DMS153 (cell line): Measurements from ENCODE around the gene OR2T2.
"Not testable (repeated sequence)": the region's sequence is repeated elsewhere in the genome, so short reads cannot be mapped to it uniquely, and the experiment has no call there.

ENCODE experiments used
- DNase-seq: peaks from one replicate; lab custom pipeline; 2025; lab: John Stamatoyannopoulos, UW

Gene OR2T2

DNA sequence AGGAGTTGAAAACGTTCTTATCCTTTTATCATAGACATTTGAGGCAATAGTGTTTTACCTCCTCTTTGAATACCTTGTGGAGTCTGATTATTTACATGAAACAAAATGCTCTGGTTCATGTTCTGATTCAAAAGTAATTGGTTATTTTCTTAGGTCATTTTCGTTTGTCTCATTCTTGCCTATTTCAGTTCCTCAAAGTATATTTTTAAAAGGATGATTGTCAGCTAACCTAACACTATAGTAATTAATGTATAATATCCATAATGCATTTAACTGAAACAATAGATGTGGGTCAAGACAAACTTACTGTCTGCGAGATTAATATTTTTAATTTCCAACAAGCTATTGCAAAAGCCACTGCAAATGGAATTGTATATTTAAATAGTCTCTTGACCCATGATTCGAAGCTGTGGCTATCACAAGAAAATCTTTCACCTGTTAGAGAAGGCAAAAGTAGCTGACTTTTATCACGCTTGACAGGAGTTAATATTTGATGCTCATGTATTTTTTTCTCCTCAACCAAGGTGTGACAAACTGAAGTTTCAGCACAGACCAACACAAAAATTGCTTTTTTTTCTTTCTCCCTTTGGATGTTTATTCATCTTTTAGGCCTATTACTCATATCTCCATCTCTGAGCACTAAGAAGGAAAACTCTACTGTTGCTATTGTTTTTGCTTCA, 5.2 kb downstream of the OR2T2 start:
- DNase-seq = not testable (repeated sequence)

DNA sequence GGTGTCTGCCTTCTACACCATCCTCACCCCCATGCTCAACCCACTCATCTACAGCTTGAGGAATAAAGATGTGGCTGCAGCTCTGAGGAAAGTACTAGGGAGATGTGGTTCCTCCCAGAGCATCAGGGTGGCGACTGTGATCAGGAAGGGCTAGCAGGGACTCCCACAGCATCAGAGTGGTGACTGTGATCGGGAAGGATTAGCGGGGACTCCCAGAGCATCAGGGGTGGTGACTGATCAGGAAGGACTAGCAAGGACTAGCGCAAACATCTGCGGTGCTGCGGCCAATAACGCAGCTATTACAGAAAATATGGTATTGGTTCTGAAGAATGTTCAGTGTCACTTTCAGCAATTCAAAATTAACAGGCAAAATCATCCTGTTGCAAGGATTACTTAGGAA, 8.2 kb downstream of the OR2T2 start:
- not testable (repeated sequence) for DNase-seq

GRCh38 chr1:248455045-248455444, 9.6 kb downstream of the OR2T2 start:
- not testable (repeated sequence) for DNase-seq

GRCh38 chr1:248456635-248457034, 11.2 kb downstream of the OR2T2 start:
- not testable (repeated sequence) for DNase-seq

DNA sequence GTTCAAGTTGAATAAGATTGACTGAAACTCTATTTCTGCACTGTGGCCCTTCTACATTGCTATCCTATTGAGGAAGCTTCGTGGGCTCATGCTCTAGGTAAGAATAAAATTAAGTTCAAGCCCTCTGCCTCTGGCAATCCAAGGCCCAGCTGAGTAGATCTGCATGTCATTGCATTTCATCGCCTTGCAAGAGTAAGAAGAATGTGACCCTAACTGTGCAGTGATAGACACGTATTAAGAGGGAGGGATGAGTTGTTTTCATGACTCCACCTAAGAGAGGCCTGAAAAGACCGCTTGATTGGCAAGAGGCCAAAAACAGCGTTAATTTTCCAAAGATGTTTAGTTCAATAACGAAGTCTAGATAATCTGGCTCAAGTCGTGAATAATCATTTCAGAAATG, 13.7 kb downstream of the OR2T2 start:
- not testable (repeated sequence) for DNase-seq

GRCh38 chr1:248471154-248471553, 25.7 kb downstream of the OR2T2 start:
- DNase-seq = no peak

DNA sequence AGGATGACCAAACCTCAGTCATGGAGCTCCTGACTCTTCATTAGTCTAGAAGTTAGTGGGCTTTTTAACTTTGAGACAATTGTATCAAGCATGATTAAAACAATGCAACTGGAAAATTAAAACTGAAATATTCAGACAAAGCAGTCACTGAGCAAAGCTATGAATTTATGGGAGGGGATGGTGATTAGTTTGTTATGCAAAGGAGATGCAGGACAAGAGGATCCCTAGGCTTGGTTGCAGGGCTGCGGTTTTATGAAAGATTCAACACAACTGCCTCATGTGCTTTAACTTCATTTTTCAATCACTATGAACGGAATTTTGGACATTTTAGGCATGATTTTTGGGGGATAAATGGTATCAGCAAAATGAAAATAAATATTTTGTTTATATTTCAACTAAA, 26.7 kb downstream of the OR2T2 start:
- DNase-seq = not testable (repeated sequence)

GRCh38 chr1:248473051-248473450, 27.6 kb downstream of the OR2T2 start, which contains the start of gene OR2T3:
Gene OR2T3 (plus strand): TSS chr1:248473351. CDS start chr1:248473351, 0 bp downstream.
- not testable (repeated sequence) for DNase-seq

DNA sequence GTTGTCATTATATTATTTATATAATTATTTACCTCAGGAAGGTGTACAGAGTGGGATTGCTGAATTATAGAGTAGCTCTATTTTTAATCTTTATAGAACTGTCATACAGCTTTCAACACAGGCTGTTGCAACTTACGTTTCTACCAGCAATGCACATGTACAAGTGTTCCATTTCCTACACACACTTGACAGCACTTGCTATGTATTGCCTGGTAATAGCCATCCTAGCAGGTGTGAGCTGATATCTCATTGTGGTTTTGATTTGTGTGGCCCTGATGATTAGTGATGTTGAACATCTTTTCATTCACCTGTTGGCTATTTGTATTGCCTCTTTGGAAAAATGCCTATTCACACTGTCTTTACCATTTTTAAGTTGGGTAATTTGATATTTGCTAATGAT, 30.2 kb downstream of the OR2T2 start:
- DNase-seq = not testable (repeated sequence)

GRCh38 chr1:248481686-248482579, 36.5 kb downstream of the OR2T2 start:
- DNase-seq = not testable (repeated sequence)

- not testable (repeated sequence) for DNase-seq
These were observed 42.9 kb downstream of the OR2T2 start, which contains the start of gene OR2T5 for GRCh38 chr1:248488289-248488688. Gene OR2T5 (plus strand): TSS chr1:248488589. CDS start chr1:248488589, 0 bp downstream.

DNA sequence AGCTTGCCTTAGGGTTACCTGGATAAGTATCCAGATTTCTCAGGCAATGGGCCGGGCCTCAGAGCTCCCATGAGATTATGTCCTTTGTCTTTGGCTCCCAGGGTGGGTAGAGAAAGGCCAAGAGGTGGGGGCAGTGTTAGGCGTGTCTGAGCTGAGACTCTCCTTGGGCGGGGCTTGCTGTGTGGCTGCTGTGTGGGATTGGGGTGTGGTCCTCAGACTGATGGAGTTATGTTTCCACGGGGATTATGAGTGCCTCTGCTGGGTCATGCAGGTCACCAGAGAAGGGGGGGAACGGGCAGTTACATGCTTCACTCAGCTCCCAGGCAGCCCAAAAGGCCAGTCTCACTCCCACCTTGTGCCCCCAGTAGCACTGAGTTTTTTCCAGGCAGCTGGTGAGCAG, 51.2 kb downstream of the OR2T2 start:
- DNase-seq = not testable (repeated sequence)

DNA sequence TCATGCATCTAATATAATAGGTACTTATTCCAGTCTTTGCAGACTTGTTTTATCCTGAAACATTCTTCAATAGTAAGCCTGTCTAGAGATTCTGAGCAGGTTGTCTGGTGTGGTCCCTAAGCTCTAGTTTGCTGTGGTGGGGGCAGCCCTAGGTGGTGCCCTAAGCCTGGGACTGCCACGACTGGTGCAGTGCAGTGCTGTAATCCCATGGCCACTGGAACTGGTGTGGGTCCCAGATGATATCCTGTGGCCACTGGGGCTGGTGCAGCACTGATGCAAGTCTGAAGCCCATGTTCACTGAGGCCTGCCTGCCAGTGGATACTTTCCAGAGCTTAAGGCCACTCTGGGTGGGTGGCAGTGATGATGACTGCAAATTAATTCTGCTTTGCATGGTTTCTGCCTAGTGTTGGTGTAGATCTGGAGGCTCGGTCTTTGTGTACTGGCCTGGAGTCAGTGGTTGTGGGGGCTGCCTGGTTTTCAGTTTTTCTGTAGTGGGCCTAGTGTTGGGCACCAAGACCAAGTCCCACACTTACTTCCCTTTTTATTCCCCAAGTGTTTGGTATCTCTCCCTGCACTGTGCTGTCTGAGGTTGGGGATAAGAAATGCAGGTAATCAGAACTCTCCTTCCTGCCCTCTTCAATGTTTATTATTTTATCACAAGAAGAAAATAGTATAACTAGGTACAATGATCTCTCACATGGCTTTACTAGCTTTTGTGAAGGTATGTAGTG, 55.0 kb downstream of the OR2T2 start:
- not testable (repeated sequence) for DNase-seq
